Tibial nerve (tissue), 4 donors: ENCODE measurements around the gene UXS1.

Experiments
- EP300 ChIP-seq, 2 donors: sonication (generic); formaldehyde crosslinking; IDR thresholded peaks; one replicate each; pipeline ENCODE4 v1.6.1; 2017; ENCODE audit warnings: antibody characterized with exemption in 2 of 2, mild to moderate bottlenecking in 1 of 2
- POLR2A ChIP-seq, 2 donors: fragments of 450-650 bp; IDR thresholded peaks; one replicate each; pipeline ENCODE4 v1.6.1; 2017; ENCODE audit warnings: antibody characterized with exemption in 2 of 2, mild to moderate bottlenecking in 2 of 2, moderate library complexity in 2 of 2
- TF ChIP-seq, protein P1 (sequence below), 5 experiments: fragments of 200-600 bp in 3 of 5; fragments of 450-650 bp in 2 of 5; sonication (generic) in 3 of 5; IDR thresholded peaks; one replicate each; pipeline ENCODE4 v1.5.1; 2016 to 2019; ENCODE audit warnings: antibody characterized with exemption in 5 of 5, mild to moderate bottlenecking in 3 of 5, moderate library complexity in 2 of 5

DNA sequence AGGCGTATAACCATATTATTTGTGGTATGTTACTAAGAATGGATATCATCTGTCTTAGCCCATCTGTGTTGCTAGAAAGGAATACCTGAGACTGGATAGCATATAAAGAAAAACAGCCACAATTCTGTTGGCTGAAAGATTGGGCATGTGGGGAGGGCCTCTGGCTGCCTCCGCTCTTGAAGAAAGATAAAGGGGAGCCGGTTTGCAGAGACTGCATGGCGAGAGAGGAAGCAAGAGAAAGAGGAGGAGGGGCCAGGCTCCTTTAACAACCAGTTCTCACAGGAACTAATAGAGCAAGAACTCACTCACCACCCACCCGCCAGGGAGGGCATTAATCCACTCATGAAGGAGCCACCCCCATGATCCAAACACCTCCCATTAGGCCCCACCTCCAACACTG is 29.2 kb upstream of the UXS1 start:
- TF ChIP-seq, protein P1, sequence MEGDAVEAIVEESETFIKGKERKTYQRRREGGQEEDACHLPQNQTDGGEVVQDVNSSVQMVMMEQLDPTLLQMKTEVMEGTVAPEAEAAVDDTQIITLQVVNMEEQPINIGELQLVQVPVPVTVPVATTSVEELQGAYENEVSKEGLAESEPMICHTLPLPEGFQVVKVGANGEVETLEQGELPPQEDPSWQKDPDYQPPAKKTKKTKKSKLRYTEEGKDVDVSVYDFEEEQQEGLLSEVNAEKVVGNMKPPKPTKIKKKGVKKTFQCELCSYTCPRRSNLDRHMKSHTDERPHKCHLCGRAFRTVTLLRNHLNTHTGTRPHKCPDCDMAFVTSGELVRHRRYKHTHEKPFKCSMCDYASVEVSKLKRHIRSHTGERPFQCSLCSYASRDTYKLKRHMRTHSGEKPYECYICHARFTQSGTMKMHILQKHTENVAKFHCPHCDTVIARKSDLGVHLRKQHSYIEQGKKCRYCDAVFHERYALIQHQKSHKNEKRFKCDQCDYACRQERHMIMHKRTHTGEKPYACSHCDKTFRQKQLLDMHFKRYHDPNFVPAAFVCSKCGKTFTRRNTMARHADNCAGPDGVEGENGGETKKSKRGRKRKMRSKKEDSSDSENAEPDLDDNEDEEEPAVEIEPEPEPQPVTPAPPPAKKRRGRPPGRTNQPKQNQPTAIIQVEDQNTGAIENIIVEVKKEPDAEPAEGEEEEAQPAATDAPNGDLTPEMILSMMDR (IDR thresholded peaks at IDR 0.05): no peak
- TF ChIP-seq POLR2A (IDR thresholded peaks at IDR 0.05): no peak
- no peak for TF ChIP-seq EP300 (IDR thresholded peaks at IDR 0.05)
